ENCODE data around the gene ERG28. TPM values are rescaled to one million over a fixed set of nuclear protein-coding genes. Genes with fewer than 3 reads are reported as not detected.

The ERG28 gene
- total and polyA plus RNA-seq, 4 donors, result 17.1 to 43.5 (median 29.2) TPM

DNA sequence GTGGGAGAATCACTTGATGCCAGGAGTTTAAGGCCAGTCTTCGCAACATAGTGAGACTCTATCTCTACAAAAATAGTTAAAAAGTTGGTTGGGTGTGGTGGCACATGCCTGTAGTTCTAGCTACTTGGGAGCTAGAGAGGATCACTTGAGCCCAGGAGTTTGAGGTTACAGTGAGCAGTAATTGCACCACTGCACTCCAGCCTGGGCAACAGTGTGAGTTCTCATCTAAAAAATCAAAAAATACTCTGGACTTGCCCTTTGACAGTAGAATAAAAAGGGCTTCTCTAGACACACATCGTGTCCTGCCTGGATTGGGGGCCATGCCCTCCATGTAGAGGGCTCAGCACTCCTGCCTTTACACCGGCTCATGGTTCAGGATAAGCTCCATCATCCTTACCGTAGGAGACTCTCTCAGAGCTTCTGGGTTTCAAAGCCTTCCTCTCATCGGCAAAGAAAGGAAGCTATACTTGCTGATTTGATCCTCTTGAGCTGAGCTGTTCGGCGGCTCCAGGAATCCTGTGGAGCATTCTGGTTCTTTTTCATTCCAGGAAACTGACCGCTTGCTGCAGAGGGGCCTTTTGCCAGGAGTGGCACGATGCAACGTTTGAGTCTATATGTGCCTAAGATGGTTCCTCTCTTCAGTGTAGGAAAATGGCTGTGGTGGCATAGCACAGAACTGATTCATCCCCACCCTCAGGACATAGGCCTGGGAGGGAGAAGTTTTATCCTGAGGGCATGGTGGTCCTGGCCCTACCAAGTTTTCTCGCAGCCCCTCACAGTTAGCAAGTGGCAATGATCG is 52.6 kb downstream of the ERG28 start:
- Histone ChIP-seq H3K36me3 (ENCODE audit: control insufficient read depth in 4 of 4, insufficient read depth in 3 of 4, low read depth in 1 of 4, low read length in 3 of 4) (peaks cover 0 to 3% (median 0%) of the 10 kb centered on the region in 4 donors), H3K9me3 (ENCODE audit: control insufficient read depth in 4 of 4, low read length in 3 of 4) (peaks cover 0 to 3% (median 1%) of the 10 kb centered on the region in 4 donors), H3K27ac (ENCODE audit: low read depth in 1 of 2, low read length in 2 of 2) (no peak overlapping the region), H3K4me3 (ENCODE audit: low read depth in 1 of 3, low read length in 3 of 3) (no peak overlapping the region), H3K4me1 (ENCODE audit: control insufficient read depth in 4 of 4, insufficient read depth in 4 of 4, low read length in 3 of 4) (peaks cover 0 to under 1% (median 0%) of the 10 kb centered on the region in 4 donors), H3K9ac (ENCODE audit: low read depth in 1 of 2, low read length in 2 of 2) (no peak overlapping the region), H3K27me3 (ENCODE audit: control insufficient read depth in 4 of 4, insufficient read depth in 4 of 4, low read length in 3 of 4) (no peaks in the 10 kb centered on the region)
- no peak for DNase-seq (ENCODE audit: low spot score)
- WGBS, result 94% methylated on average over 12 of the region's 12 CpGs
- TF ChIP-seq NR2F2 (IDR thresholded peaks at IDR 0.05) (no peak), RXRA (IDR thresholded peaks at IDR 0.05) (no peak), TAF1 (conservative IDR thresholded peaks at IDR 0.05) (no peak), EGR1 (IDR thresholded peaks at IDR 0.05; ENCODE audit: low read depth in 2 of 2) (no peak), HNF4A (conservative IDR thresholded peaks at IDR 0.05) (no peak), HNF4G (IDR thresholded peaks at IDR 0.05) (no peak), JUND (IDR thresholded peaks at IDR 0.05) (no peak), GABPA (IDR thresholded peaks at IDR 0.05 in 1 of 2, conservative IDR thresholded peaks at IDR 0.05 in 1 of 2) (no peak), SP1 (IDR thresholded peaks at IDR 0.05) (no peak), YY1 (IDR thresholded peaks at IDR 0.05) (no peak), FOXA1 (IDR thresholded peaks at IDR 0.05) (no peak), FOXA2 (IDR thresholded peaks at IDR 0.05) (no peak), RAD21 (IDR thresholded peaks at IDR 0.05) (no peak)
- TF ChIP-seq, protein P1, sequence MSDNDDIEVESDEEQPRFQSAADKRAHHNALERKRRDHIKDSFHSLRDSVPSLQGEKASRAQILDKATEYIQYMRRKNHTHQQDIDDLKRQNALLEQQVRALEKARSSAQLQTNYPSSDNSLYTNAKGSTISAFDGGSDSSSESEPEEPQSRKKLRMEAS (IDR thresholded peaks at IDR 0.05), result no peak
- TF ChIP-seq, protein P2, sequence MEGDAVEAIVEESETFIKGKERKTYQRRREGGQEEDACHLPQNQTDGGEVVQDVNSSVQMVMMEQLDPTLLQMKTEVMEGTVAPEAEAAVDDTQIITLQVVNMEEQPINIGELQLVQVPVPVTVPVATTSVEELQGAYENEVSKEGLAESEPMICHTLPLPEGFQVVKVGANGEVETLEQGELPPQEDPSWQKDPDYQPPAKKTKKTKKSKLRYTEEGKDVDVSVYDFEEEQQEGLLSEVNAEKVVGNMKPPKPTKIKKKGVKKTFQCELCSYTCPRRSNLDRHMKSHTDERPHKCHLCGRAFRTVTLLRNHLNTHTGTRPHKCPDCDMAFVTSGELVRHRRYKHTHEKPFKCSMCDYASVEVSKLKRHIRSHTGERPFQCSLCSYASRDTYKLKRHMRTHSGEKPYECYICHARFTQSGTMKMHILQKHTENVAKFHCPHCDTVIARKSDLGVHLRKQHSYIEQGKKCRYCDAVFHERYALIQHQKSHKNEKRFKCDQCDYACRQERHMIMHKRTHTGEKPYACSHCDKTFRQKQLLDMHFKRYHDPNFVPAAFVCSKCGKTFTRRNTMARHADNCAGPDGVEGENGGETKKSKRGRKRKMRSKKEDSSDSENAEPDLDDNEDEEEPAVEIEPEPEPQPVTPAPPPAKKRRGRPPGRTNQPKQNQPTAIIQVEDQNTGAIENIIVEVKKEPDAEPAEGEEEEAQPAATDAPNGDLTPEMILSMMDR (IDR thresholded peaks at IDR 0.05; ENCODE audit: low read depth, low read length, missing input control), result no peak
- TF ChIP-seq, protein P3, sequence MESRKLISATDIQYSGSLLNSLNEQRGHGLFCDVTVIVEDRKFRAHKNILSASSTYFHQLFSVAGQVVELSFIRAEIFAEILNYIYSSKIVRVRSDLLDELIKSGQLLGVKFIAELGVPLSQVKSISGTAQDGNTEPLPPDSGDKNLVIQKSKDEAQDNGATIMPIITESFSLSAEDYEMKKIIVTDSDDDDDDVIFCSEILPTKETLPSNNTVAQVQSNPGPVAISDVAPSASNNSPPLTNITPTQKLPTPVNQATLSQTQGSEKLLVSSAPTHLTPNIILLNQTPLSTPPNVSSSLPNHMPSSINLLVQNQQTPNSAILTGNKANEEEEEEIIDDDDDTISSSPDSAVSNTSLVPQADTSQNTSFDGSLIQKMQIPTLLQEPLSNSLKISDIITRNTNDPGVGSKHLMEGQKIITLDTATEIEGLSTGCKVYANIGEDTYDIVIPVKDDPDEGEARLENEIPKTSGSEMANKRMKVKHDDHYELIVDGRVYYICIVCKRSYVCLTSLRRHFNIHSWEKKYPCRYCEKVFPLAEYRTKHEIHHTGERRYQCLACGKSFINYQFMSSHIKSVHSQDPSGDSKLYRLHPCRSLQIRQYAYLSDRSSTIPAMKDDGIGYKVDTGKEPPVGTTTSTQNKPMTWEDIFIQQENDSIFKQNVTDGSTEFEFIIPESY (IDR thresholded peaks at IDR 0.05), result no peak
- TF ChIP-seq, protein P4, sequence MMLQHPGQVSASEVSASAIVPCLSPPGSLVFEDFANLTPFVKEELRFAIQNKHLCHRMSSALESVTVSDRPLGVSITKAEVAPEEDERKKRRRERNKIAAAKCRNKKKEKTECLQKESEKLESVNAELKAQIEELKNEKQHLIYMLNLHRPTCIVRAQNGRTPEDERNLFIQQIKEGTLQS (IDR thresholded peaks at IDR 0.05), result no peak
- TF ChIP-seq, protein P5, sequence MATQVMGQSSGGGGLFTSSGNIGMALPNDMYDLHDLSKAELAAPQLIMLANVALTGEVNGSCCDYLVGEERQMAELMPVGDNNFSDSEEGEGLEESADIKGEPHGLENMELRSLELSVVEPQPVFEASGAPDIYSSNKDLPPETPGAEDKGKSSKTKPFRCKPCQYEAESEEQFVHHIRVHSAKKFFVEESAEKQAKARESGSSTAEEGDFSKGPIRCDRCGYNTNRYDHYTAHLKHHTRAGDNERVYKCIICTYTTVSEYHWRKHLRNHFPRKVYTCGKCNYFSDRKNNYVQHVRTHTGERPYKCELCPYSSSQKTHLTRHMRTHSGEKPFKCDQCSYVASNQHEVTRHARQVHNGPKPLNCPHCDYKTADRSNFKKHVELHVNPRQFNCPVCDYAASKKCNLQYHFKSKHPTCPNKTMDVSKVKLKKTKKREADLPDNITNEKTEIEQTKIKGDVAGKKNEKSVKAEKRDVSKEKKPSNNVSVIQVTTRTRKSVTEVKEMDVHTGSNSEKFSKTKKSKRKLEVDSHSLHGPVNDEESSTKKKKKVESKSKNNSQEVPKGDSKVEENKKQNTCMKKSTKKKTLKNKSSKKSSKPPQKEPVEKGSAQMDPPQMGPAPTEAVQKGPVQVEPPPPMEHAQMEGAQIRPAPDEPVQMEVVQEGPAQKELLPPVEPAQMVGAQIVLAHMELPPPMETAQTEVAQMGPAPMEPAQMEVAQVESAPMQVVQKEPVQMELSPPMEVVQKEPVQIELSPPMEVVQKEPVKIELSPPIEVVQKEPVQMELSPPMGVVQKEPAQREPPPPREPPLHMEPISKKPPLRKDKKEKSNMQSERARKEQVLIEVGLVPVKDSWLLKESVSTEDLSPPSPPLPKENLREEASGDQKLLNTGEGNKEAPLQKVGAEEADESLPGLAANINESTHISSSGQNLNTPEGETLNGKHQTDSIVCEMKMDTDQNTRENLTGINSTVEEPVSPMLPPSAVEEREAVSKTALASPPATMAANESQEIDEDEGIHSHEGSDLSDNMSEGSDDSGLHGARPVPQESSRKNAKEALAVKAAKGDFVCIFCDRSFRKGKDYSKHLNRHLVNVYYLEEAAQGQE (IDR thresholded peaks at IDR 0.05), result no peak

Data from liver (tissue), 9 donors.